Midbrain (tissue), 1 donor: ENCODE data around the gene GNA14.
"Not testable (repeated sequence)": the region's sequence is repeated elsewhere in the genome, so short reads cannot be mapped to it uniquely, and the experiment has no call there.

ENCODE experiments used
- DNase-seq: peaks from one replicate; lab custom pipeline; 2025; lab: John Stamatoyannopoulos, UW

GNA14 gene

GRCh38 chr9:77489405-77490163, 158.5 kb downstream of the GNA14 start:
- not testable (repeated sequence) for DNase-seq

GRCh38 chr9:77488439-77489126, 159.5 kb downstream of the GNA14 start:
- no peak for DNase-seq

GRCh38 chr9:77486968-77487367, 161.2 kb downstream of the GNA14 start:
- no peak for DNase-seq

GRCh38 chr9:77486463-77486862, 161.7 kb downstream of the GNA14 start:
- DNase-seq: no peak

- no peak for DNase-seq
These were observed 172.3 kb downstream of the GNA14 start for GRCh38 chr9:77475641-77476473.

GRCh38 chr9:77474936-77475335, 173.2 kb downstream of the GNA14 start:
- no peak for DNase-seq

- no peak for DNase-seq
These were observed 175.5 kb downstream of the GNA14 start for GRCh38 chr9:77472646-77473045.

GRCh38 chr9:77471572-77471971, 176.6 kb downstream of the GNA14 start:
- no peak for DNase-seq

GRCh38 chr9:77469515-77470231, 178.4 kb downstream of the GNA14 start:
- DNase-seq: no peak

- DNase-seq: no peak
These were observed 183.5 kb downstream of the GNA14 start for GRCh38 chr9:77464661-77465060.

- no peak for DNase-seq
These were observed 185.0 kb downstream of the GNA14 start for GRCh38 chr9:77463151-77463550.

GRCh38 chr9:77462066-77462465, 186.1 kb downstream of the GNA14 start:
- no peak for DNase-seq

GRCh38 chr9:77460938-77461337, 187.2 kb downstream of the GNA14 start:
- DNase-seq: no peak

GRCh38 chr9:77457916-77458592, 190.1 kb downstream of the GNA14 start:
- peak; percentile 63 for DNase-seq

- DNase-seq: peak; percentile 69
These were observed 191.2 kb downstream of the GNA14 start for GRCh38 chr9:77456829-77457437.

- no peak for DNase-seq
These were observed 192.7 kb downstream of the GNA14 start for GRCh38 chr9:77455312-77455927.

- DNase-seq: no peak
These were observed 193.5 kb downstream of the GNA14 start for GRCh38 chr9:77454663-77455062.

GRCh38 chr9:77453825-77454647, 194.1 kb downstream of the GNA14 start:
- no peak for DNase-seq

- DNase-seq: no peak
These were observed 196.6 kb downstream of the GNA14 start for GRCh38 chr9:77451507-77451906.

GRCh38 chr9:77450085-77450475, 198.0 kb downstream of the GNA14 start:
- no peak for DNase-seq
